HTERT RPE-1 (cell line): Measurements from ENCODE around the gene NDST1.

Experiments used
- in situ Hi-C: fragments of 300-500 bp; cut with MboI; formaldehyde crosslinking; loops from 4 replicates; pipeline ENCODE4 v1.14.3; 2020; ENCODE audit warnings: low sequenced_read_pairs

Gene NDST1

DNA sequence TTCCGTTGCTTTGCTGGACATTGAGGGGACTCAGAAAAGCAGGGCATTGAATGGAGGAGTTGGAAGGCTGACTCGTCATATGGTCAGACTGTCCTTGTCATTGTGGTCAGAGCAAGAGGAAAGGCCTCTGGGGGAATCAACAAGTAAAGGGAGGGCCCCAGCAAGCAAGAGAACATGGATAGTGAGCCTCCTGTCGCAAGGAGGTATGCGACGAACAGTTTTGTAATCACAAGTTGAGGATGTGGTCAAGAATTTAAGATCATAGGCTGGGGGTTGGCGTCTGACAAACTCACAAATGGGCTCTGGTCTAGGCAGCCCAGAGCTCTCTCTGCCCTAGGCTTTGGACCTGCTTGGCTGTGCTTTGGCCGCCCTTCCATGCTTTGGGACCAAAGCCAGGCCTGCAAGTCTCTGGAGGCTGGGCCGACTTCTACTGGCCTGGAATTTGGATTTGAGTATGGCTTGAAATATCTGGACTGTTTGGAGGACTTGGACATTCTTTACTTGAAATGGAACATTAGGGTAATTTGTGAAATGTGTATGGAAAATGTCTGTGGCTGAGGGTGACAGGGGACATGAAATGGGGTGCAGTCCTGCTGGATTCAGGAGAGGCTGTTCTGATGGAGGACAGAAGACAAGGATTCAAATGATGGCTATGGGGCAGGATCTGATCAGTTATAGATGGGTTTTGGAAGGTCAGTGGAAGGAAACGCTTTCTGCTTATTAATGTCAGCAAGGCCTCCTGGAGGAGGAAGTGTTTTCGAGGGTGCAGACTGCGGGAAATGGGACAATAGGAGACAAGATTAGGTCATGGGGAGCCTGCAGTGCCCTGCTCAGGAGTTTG, 19.2 kb upstream of the NDST1 start:
- in situ Hi-C loops = no loop called here

DNA sequence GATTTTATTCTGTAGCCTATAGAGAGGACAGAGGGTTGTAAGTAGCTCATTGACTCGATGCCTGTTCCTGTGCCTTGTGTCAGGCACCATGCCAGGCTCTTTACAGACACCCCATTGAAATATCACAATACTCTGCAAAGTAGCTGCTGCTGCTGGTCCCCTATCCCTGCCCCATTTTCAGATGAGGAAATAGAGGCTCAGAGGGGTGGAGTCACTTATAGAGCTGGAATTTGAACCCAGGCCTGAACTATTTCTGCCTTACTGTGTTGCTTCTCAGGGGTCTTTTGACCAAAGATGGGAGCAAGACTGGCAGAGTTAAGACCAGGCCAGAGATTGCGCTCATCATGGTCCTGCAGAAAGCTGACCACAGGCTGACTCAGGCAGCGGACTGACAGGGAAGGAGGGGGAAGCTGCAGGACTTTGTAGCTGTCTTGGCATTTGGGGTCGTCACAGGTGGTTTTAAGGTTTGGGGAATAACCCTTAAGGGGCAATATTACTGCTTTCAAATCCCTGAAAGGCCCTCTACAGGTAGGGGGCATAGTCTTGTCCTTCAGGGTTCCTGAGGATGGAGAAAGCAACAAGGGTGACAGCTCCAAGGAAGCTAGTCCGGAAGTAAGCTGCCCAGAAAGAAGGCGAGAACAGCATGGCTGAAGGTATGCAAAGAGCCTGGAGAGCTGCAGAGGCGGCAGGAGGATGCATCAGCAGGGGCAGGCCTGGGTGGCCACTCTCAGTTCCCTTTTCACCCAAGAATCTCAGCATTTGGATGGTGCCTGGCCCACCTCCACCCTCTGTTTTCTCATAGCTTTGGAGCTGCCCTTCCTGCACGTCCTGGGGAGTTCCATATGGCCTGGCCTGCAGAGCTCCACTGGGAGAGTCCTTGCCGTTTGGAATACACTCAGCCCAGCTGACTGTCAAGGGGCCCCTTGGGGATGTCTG, 18.3 kb upstream of the NDST1 start:
- in situ Hi-C loops = no loop called here

DNA sequence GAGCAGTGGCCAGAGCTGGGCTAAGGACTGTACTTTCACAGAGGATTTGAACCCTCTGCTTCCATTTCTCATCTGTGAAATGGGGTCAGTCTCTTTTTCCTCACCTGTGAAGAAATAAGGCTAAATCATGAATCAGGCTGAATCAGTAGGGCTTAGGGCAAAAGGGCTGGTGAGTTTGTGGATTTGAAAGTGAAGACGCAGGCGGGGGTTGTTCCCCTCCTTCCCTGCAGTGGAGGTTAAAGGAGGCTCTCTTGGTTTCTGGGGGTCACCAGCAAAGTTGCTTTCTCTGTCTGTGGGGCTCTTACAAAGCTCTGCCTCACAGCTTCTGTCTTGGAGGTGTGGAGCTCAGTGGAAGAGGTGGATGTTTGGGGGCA, 17.6 kb upstream of the NDST1 start:
- in situ Hi-C loops = no loop called here

DNA sequence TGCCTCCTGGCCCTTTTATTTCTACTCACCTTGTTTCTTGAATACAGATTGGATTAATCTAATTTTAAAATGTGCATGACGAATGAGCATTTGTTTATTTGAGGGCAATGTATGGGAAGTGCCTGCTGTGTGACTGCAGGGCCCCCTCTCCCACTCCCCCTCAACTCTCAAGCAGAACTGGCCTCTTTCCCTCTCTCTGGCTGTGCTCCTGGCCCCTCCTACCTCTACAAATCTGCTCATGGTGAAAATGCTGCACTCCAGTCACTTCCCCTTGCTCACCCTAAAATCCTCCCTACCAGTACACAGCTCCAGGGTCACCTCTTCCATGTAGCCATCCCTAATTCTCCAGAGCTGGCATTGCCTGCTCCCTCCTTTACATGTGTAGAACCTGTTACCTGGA, 17.2 kb upstream of the NDST1 start:
- in situ Hi-C loops = no loop called here

DNA sequence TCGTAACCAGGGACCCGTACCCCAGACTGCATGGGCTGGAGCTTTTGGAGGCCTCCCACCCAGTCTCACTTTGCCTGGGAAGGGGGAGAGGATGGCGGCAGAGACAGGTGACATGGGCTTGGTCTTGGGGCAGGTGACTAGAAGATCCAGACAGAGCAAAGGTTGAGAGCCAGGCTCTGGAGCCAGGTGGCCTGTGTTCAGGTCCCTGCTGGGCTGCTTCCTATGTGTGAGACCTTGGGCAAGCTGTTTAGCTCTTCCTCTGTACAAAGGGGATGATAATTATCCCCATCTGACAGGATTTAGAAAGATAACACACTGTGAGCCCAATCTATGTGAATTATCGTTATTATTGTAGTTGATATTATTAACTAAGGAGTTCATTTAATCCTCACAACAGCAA, 16.1 kb upstream of the NDST1 start:
- in situ Hi-C loops = no loop called here

DNA sequence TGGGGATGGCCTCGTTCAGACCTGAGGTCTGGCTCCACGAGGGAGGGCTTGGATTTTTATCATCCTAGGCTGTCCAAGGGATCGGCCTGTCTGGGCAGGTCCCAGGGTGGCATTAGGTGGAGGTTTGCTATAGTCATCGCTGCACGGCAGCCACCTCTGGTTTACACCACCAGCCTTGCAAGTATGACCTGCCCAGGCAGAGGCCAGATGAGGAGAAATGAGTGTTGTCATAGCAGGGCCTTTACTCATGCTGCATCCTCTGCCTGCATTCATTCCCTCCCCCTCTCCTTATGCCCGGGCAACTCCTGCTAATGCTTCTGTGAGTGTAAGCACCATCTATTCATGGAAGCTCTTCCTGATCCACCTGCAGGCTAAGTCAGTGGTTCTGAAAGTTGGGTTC, 15.3 kb upstream of the NDST1 start:
- in situ Hi-C loops = no loop called here

DNA sequence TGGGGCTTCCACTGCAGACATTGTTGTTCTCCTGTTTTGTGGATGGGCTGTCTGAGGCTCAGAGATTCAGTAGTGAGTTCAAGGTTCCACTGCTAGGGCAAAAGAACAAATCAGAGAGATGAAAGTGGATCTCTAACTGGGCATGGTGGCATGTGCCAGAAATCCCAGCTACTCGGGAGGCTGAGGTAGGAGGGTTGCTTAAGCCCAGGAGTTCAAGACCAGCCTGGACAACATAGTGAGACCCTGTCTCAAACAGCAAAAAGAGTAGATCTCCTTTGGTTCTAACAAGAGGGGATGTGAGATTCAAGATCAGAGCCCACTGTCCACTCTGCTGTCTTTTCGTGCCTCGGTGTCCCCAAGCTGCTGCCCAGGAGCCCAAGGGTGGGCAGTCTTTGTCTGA, 11.8 kb upstream of the NDST1 start:
- in situ Hi-C loops = no loop called here

DNA sequence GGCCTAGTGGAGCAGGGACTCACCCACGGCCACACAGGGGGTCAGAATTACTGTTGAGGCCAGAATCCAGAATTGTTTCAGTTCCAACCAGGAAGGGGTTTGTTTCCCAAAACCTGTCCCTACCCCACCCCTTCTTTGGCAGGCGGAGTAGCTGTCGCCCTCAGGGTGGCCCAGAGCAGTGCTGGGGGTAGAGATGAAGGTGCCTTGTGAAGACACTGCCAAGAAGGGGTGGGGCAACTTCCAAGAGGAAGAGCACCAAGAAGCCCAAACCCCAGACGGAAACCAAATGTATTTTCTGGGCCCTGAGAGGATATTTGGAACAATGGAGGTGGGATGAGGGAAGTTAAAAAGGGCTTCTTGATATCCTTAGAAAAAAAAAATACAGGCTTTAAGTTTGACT, 11.4 kb upstream of the NDST1 start:
- in situ Hi-C loops = no loop called here

DNA sequence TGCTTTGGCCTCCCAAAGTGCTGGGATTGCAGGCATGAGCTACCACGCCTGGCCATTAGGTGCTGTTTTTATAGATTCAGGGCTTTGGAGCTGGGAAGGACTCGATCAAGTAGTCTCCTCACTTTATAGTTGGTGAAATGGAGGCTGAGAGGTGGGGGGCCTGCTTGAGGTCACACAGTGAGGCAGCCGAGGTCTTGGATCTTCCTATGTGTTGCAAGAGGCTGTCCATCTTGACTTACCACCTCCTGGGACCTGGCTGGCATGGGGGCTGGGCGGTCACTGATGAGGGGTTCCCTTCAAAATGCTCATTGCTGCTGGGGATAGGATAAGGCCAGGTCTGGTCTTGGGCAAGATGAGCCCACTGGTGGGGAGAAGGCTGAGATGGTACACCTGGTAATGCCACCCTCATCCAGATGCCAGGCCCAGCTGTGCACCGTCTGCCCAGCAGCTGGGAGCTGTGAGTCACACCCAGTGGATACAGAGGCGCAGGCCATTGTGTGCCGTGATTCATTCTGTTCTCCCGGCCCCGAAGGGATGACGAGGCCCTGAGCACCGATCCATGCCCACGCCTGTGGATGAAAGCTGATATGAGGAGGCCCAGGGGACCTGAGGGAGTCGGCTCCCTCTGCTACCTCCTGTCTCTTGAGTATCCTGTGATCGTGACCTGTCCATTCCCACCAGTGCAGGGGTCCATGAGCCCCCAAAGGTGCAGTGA, 10.5 kb upstream of the NDST1 start:
- in situ Hi-C loops = no loop called here

DNA sequence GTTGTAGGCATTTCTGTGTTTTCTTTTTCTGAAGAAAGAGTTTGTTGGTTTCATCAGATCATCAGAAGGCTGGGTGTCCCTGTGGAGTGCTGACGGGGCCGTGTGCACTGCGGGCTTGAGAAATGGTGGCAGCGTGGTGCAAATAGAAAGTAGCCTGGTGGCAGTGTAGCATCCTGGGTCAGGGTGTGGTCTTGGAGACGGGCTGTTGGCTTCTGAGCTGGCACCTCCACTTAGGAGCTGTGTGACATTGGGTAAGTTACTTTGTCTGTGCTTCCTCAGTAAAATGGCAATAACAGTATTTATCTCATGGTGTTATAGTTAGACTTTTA, 10.0 kb upstream of the NDST1 start:
- in situ Hi-C loops = no loop called here

DNA sequence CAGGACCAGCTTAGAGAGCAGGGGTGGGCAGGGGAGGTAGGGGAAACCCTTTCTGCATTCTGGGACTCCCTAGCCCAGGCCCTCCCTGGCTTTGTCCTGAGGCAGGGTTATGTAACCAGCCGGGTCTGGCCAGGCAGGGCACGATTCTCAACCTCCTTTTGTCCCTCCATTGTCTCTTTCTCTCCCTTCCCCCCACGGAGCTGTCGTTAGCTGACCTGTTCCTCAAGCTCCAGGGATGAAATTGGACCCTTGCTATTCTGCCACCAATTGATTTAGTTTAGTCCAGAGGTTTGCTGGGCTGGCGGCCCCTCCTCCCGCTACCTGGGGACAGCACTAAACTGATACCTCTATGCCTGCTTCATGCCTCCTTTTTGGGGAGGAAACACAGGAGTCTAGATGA, 9.4 kb upstream of the NDST1 start:
- in situ Hi-C loops = no loop called here

DNA sequence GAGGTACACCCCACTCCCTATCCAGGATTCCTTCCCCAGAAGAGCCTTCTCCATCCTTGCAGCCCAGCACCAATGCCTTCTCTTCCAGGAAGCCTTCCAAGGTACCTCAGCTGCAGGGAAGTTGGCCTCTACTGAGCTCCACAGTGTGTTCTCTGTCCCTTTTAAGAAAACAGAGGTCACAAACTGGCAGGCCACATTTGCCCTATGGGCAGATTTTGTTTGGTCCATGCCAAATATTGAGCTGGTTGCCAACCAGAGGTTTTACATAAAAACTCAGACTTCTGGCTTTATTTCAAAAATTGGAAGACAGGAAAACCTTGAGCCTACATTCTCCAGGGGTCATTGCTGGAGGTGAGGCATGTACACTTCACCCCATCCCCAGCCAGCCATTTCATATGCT, 9.0 kb upstream of the NDST1 start:
- in situ Hi-C loops = no loop called here

DNA sequence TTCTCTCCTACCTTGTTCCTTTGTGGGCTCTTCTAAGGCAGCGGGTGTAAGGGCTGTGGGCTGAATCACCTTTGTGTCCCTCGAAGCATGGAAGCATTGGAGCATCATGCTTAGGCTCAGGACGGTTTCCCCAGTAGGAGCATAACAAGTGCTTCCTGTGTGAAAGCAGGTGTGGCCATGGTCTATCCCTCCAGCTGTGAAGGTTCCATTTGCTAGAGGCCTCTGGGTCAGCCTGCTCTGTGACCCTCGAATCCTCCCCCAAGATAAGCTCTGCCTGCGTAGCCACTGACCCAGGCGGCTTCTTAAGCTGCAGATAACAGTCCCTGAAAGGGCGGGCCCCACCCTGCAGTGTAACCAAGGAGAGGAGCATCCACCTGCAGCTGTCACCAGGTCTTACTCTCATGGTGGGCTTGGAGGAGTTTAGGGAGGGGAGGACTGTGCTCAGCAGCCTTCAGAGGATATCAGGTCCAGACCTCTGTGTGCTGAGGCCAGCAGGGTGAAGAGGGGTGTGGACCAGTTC, 8.4 kb upstream of the NDST1 start:
- in situ Hi-C loops = no loop called here

DNA sequence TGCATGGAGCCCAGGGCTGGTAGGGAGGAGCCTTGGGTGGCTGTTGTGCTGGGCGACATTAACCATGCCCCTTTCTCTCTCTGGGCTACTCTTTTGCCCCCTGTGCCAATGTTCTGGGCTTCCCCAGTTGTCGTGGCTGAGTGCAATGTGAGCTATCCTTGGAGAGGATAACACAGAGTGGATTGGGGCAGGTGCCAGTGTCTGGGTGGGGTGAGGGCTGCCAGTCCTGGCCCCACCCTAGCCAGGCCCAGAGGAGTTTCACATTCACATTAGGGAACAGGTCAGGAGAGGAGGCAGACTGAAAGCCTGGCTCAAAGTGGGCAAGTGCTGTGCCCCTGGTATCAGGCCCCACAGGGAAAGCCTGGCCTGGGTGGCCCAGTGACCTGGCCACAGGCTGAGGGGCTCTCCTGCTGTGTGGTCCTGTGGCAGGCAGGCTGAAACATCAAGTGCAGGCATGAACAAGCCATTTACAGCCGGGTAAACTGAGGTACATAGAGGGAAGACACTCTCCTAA, 7.5 kb upstream of the NDST1 start:
- in situ Hi-C loops = no loop called here

DNA sequence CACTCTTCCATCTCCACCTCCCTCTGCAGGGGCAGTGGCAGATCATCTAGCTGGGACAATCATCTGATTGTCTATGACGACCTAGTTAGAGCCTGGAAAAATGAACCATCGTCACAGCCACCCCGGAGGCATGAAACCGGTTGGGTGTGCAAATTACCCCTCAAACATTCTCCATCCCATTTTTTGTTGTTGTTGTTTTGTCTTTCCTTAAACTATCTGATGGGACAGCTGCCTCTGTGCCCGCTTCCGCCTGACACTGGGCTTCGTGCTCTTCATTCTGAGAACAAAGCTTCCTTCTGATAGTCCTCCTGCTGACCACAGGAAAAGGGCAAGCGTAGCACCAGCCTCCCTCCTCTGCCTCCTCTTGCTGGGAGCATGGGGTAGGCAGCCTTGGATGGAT, 7.0 kb upstream of the NDST1 start:
- in situ Hi-C loops = no loop called here

DNA sequence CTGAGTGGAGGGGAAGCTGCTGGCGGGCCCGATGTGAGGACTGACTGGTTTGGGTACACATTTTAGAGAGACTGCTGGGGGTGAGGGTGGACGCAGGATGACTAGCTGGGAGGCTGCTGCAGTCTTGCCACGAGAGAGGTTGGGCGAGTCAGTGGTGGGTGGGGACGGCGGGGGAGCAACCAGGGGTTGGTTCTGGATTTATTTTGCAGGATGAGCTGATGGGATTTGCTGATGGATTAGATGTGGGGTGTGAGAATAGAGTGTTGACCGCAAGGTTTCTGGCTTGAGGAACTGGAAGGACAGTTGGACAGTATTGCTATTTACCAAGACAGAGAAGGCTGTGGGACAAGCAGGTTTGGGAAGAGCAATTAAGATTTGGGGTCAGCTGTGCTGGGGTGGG, 5.8 kb upstream of the NDST1 start:
- in situ Hi-C loops = no loop called here

DNA sequence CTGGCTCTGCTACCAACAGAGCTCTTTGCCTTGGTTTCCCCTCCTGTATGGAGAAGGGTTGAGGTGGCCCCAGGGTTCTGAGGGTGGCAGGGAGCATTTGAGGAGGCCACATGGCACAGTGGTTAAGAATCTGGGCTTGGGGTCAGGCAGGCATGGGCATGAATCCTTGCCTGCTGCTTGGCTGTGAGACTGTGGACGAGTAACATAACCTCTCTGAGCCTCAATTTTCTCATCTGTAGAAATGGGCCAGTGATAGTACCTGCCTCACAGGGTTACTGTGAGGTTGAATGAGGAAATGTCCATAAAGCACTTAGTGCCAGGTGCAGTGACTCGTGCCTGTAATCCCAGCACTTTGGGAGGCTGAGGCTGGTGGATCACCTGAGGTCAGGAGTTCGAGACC, 5.1 kb upstream of the NDST1 start:
- in situ Hi-C loops = no loop called here

DNA sequence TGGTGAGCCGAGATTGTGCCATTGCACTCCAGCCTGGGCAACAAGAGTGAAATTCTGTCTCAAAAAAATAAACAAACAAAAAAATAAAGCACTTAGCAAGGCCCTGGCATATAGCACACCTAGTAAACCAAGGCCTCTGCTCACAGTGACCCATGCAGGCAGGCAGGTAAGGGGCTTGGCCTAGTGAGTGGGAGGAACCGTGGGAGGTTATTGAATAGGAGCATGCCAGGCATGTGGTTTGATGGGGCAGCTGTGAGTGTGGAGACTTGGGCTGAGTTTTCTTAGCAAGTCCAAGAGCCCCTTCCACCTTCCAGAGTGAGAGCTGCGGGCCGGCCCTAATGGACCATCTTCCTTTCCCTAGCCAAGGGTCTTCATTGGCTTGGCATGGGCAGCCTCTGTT, 4.5 kb upstream of the NDST1 start:
- in situ Hi-C loops = no loop called here

DNA sequence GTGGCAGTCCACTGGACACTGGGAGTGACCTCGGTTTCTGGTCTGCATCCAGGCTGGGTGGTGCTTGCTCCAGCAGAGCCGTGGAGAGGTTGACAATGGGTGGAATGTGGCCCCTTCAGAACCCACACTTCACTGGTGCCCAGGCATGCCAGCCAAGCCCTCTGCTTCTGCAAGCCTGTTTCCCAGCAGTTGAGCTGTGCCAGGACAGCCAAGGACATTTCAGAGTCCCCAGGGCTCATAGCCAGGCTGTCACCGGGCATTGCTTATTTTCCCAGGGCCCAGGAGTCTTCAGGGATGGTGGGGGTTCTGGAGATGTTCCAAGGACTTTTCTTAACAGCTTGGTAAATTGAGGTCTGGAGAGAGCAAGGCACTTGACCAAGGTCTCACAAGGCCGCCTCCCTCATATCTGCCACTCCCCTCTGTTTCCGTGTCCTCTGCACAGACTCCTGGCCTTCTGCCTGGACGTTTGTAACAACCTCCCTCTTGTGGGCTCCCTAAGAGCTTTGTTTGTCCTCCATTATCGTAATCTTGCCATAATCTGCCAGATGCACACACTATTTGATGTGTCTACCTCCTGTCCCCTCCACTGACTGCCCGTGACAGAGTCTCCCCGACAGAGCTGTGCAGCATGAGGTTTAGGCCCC, 3.8 kb upstream of the NDST1 start:
- in situ Hi-C loops = no loop called here

DNA sequence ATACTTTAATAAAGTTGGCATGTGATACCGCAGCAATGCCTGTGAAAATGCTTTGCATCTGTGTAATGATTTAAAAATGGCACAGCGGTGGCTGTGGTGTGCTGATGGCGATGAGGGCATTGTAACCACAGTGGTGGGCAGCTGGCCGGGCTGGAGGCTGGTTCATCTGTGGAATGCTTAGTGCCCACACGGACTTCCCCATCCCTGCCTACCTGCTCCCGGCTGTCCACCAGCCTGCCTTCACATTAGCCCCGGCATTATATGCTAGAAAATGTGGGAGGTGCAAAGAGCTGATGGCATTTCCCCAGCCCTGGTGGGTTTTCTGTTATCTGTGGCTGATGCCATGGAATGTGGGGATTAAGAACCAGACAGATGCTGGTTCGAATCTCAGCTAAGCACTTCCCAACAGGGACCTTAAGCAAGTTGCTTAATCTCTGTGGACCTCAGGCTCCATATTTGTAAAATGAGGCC, 2.9 kb upstream of the NDST1 start:
- in situ Hi-C loops = no loop called here

DNA sequence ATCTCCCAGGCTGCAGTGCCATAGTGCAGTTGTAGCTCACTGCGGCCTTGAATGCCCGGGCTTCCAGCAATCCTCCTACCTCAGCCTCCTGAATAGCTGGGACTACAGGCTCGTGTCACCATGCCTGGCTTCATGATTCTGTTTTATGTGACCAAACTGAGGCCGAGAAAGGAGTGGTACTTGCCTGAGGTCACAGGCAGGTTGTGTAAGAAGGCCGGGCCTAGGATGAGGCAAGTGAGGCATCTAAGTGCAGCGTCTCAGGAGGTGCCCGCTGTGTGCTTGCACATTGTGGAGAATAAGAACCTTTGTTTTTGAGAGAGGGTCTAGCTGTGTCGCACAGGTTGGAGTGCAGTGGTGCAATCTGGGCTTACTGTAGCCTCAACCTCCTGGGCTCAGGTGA, 2.1 kb upstream of the NDST1 start:
- in situ Hi-C loops = no loop called here
